MM.1S (cell line): ENCODE measurements around the gene LINS1.

Source experiments
- DNase-seq: peaks from one replicate; pipeline ENCODE4 v3.0.0-alpha.2; 2015
- H2AFZ ChIP-seq: fragments of 300-600 bp; sonication (generic); 2 replicates; pipeline ENCODE4 v1.6.0; 2016; ENCODE audit warnings: antibody characterized with exemption, low read length
- H3F3A ChIP-seq: fragments of 300-600 bp; sonication (generic); 2 replicates; pipeline ENCODE4 v1.6.1; 2016; ENCODE audit warnings: mild to moderate bottlenecking, antibody characterized with exemption, low read length, moderate library complexity, mixed read lengths; ENCODE audit not compliant: insufficient read depth
- H3K27ac ChIP-seq: fragments of 300-600 bp; sonication (generic); 2 replicates; pipeline ENCODE4 v1.5.1; 2016; ENCODE audit warnings: mild to moderate bottlenecking, low read length
- H3K27me3 ChIP-seq: fragments of 300-600 bp; sonication (generic); replicated peaks from 2 replicates; pipeline ENCODE4 v1.6.0; 2016; ENCODE audit warnings: low read length; ENCODE audit not compliant: insufficient read depth
- H3K36me3 ChIP-seq: fragments of 300-600 bp; sonication (generic); replicated peaks from 2 replicates; pipeline ENCODE4 v1.6.1; 2016; ENCODE audit warnings: mild to moderate bottlenecking, low read length, mixed read lengths; ENCODE audit not compliant: insufficient read depth
- H3K4me1 ChIP-seq: fragments of 300-600 bp; sonication (generic); 2 replicates; pipeline ENCODE4 v1.6.1; 2016; ENCODE audit warnings: low read length, mixed read lengths
- H3K4me2 ChIP-seq: fragments of 300-600 bp; sonication (generic); 2 replicates; pipeline ENCODE4 v1.6.0; 2016; ENCODE audit warnings: low read depth, low read length
- H3K4me3 ChIP-seq: fragments of 300-600 bp; sonication (generic); 2 replicates; pipeline ENCODE4 v1.5.1; 2016; ENCODE audit warnings: low read length, mixed read lengths
- H3K79me2 ChIP-seq: fragments of 300-600 bp; sonication (generic); 2 replicates; pipeline ENCODE4 v1.6.1; 2016; ENCODE audit warnings: mixed run types, low read length, mixed read lengths
- H3K9ac ChIP-seq: fragments of 300-600 bp; sonication (generic); 2 replicates; pipeline ENCODE4 v1.6.1; 2016; ENCODE audit warnings: low read length, mixed read lengths
- H3K9me2 ChIP-seq: fragments of 300-600 bp; sonication (generic); replicated peaks from 2 replicates; pipeline ENCODE4 v1.6.1; 2016; ENCODE audit warnings: mild to moderate bottlenecking, low read length, mixed read lengths; ENCODE audit not compliant: insufficient read depth
- H3K9me3 ChIP-seq: fragments of 300-600 bp; sonication (generic); replicated peaks from 2 replicates; pipeline ENCODE4 v1.6.1; 2016; ENCODE audit warnings: mild to moderate bottlenecking, low read length, mixed read lengths; ENCODE audit not compliant: insufficient read depth
- H4K20me1 ChIP-seq: fragments of 300-600 bp; sonication (generic); 2 replicates; pipeline ENCODE4 v1.6.1; 2016; ENCODE audit warnings: mild to moderate bottlenecking, low read length, moderate library complexity, mixed read lengths; ENCODE audit not compliant: insufficient read depth
- EZH2 ChIP-seq: fragments of 300-600 bp; sonication (generic); optimal IDR thresholded peaks from 2 replicates; pipeline ENCODE3; 2017; ENCODE audit warnings: low read depth, mild to moderate bottlenecking, antibody characterized with exemption, low read length, mixed read lengths
- EZH2phosphoT487 ChIP-seq: fragments of 300-600 bp; sonication (generic); IDR thresholded peaks from 2 replicates; pipeline ENCODE4 v1.6.1; 2018; ENCODE audit warnings: antibody characterized with exemption, low read length
- TF ChIP-seq, protein P1 (sequence below): fragments of 300-600 bp; sonication (generic); IDR thresholded peaks from 2 replicates; pipeline ENCODE4 v1.5.1; 2016; ENCODE audit warnings: antibody characterized with exemption, low read length, mixed read lengths

LINS1 gene

DNA sequence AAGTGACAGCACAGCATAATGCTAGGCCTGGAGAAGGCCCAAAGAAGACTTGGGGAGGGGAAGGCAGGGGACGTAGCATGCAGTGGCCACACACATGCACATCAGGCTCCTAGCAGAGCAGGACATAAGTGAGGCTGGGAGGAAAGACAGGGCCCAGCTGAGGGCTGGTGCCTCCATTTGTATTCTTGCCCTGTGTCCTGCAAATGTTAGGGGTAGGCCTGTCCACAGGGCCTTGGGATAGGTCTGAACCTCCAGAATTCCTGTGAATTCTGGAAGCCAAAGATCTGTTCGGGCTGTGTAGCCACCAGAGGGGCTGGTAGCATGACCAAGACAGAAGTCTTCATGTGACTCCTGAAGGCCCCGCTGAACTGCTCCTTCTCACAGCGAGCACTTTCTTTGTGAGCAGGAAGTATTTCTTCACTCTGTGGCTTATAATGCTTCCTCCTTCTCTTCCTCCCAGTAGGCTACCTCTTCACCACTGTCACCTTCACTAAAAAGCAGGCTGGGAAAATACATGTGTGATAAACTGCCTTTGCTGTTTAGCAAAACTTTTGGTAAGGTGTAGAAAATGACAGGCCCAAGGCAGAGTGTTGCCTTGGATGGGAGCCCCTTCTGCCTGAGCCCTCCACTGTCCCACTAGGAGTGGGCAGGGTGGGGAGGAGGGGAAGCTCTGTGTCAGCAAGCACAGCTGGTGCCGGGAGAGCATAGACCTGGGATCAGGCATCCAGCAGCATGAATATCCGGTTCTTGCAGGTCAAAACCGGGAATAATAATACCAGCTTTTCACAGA is 81.7 kb downstream of the LINS1 start:
- H2AFZ ChIP-seq: no peak overlapping the region
- H3K4me1 ChIP-seq: no peaks in the 10 kb centered on the region
- H3K36me3 ChIP-seq: no peaks in the 10 kb centered on the region
- no peak overlapping the region for H3K9ac ChIP-seq
- H3K9me3 ChIP-seq: no peaks in the 10 kb centered on the region
- H3K27ac ChIP-seq: no peak overlapping the region
- H4K20me1 ChIP-seq: no peaks in the 10 kb centered on the region
- no peak overlapping the region for H3K4me3 ChIP-seq
- no peaks in the 10 kb centered on the region for H3K27me3 ChIP-seq
- no peaks in the 10 kb centered on the region for H3K79me2 ChIP-seq
- TF ChIP-seq EZH2 (no peak), EZH2phosphoT487 (no peak)
- TF ChIP-seq, protein P1, sequence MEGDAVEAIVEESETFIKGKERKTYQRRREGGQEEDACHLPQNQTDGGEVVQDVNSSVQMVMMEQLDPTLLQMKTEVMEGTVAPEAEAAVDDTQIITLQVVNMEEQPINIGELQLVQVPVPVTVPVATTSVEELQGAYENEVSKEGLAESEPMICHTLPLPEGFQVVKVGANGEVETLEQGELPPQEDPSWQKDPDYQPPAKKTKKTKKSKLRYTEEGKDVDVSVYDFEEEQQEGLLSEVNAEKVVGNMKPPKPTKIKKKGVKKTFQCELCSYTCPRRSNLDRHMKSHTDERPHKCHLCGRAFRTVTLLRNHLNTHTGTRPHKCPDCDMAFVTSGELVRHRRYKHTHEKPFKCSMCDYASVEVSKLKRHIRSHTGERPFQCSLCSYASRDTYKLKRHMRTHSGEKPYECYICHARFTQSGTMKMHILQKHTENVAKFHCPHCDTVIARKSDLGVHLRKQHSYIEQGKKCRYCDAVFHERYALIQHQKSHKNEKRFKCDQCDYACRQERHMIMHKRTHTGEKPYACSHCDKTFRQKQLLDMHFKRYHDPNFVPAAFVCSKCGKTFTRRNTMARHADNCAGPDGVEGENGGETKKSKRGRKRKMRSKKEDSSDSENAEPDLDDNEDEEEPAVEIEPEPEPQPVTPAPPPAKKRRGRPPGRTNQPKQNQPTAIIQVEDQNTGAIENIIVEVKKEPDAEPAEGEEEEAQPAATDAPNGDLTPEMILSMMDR: no peak
- no peaks in the 10 kb centered on the region for H3F3A ChIP-seq
- H3K9me2 ChIP-seq: no peaks in the 10 kb centered on the region
- H3K4me2 ChIP-seq: no peak overlapping the region
- no peak for DNase-seq

DNA sequence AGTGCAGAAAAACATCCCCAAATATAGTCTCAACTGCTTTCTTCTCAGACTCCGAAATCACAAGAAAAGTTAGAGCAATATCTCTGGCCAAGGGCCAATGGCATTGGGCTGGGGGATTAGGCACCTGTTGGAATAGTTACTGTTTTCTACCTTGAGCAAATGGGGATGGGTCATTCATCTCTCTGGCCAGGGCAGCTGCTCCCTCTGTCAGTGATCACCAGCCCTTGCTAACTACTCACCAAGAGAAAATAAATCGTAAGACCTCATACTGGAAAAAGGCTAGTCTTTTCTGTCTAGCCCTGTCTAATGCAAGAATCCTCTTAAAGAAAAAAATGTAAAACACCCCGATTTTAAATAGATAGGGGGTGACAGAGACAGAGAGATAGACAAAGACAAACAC is 84.1 kb downstream of the LINS1 start:
- Histone ChIP-seq H3K9ac (no peak overlapping the region), H3F3A (no peaks in the 10 kb centered on the region), H3K4me3 (no peak overlapping the region), H3K9me2 (no peaks in the 10 kb centered on the region), H3K9me3 (no peaks in the 10 kb centered on the region), H3K27me3 (no peaks in the 10 kb centered on the region), H3K4me1 (no peaks in the 10 kb centered on the region), H3K36me3 (no peaks in the 10 kb centered on the region), H3K79me2 (no peaks in the 10 kb centered on the region), H2AFZ (no peak overlapping the region), H3K27ac (no peak overlapping the region), H4K20me1 (no peaks in the 10 kb centered on the region), H3K4me2 (no peak overlapping the region)
- no peak for DNase-seq
- TF ChIP-seq, protein P1: no peak
- no peak for TF ChIP-seq EZH2phosphoT487
- TF ChIP-seq EZH2: no peak
